K562 (cell line): ENCODE results near the gene KAZALD1. TPM values are rescaled to one million over a fixed set of nuclear protein-coding genes. Genes with fewer than 3 reads are reported as not detected.
A peak's percentile ranks its signal among the peaks of the same experiment; 100 is the strongest.

Source experiments
- ARID4B ChIP-seq: sonication (generic); formaldehyde crosslinking; IDR thresholded peaks from 2 replicates; pipeline ENCODE4 v1.8.0; 2022; ENCODE audit warnings: mild to moderate bottlenecking, missing genetic modification reagents
- CREB1 ChIP-seq, 2 experiments: sonication (generic) in 1 of 2; formaldehyde crosslinking in 1 of 2; IDR thresholded peaks; 2 replicates each; pipeline versions ENCODE4 v1.6.1 to v1.8.0; 2012 to 2022; ENCODE audit warnings: inconsistent platforms in 1 of 2, mild to moderate bottlenecking in 1 of 2, missing genetic modification reagents in 1 of 2, moderate library complexity in 1 of 2
- EGR1 ChIP-seq: fragments of 450-650 bp; conservative IDR thresholded peaks from 2 replicates; pipeline ENCODE4 v1.6.1; 2017; ENCODE audit warnings: mild to moderate bottlenecking
- FOXP1 ChIP-seq: sonication (generic); formaldehyde crosslinking; IDR thresholded peaks from 2 replicates; pipeline ENCODE4 v1.8.0; 2022; ENCODE audit warnings: mild to moderate bottlenecking, missing genetic modification reagents
- NCOA6 ChIP-seq: fragments of 450-650 bp; IDR thresholded peaks from 2 replicates; pipeline ENCODE4 v1.6.1; 2017; ENCODE audit warnings: mild to moderate bottlenecking
- NFRKB ChIP-seq: fragments of 450-650 bp; IDR thresholded peaks from 2 replicates; pipeline ENCODE4 v1.6.1; 2016; ENCODE audit warnings: low read depth
- PATZ1 ChIP-seq: fragments of 250-450 bp; sonication (Bioruptor Pico); IDR thresholded peaks from 2 replicates; pipeline ENCODE4 v1.5.0; 2020; ENCODE audit warnings: mild to moderate bottlenecking, borderline replicate concordance
- PRDM10 ChIP-seq: fragments of 450-650 bp; IDR thresholded peaks from 2 replicates; pipeline ENCODE4 v1.6.1; 2018; ENCODE audit not compliant: partially characterized antibody
- SLC30A9 ChIP-seq: fragments of 250-450 bp; sonication (Bioruptor Pico); IDR thresholded peaks from 2 replicates; pipeline ENCODE4 v1.8.0; 2022; ENCODE audit warnings: mild to moderate bottlenecking, moderate library complexity
- SRF ChIP-seq, 2 experiments: fragments of 250-450, 450-650 bp in 1 of 2; sonication (Bioruptor Pico) in 1 of 2; sonication (generic) in 1 of 2; formaldehyde crosslinking; IDR thresholded peaks; 2 replicates each; pipeline versions ENCODE4 v1.5.0 to v1.5.1; 2020 to 2022; ENCODE audit warnings: mild to moderate bottlenecking in 1 of 2, missing genetic modification reagents in 1 of 2
- TCFL5 ChIP-seq: fragments of 250-450 bp; sonication (Bioruptor Pico); conservative IDR thresholded peaks from 2 replicates; pipeline ENCODE4 v1.6.1; 2021; ENCODE audit warnings: mild to moderate bottlenecking, moderate library complexity, matching md5 sums
- TFAP4 ChIP-seq: sonication (generic); formaldehyde crosslinking; IDR thresholded peaks from 2 replicates; pipeline ENCODE4 v1.8.0; 2022; ENCODE audit warnings: missing genetic modification reagents, mild to moderate bottlenecking, moderate library complexity, borderline replicate concordance
- U2AF1 ChIP-seq: fragments of 200-400 bp; formaldehyde crosslinking; optimal IDR thresholded peaks from 2 replicates; pipeline ENCODE3; 2017; ENCODE audit warnings: mild to moderate bottlenecking, low read depth, low read length, moderate library complexity
- ZBTB8A ChIP-seq: fragments of 450-650 bp; IDR thresholded peaks from 2 replicates; pipeline ENCODE4 v1.6.1; 2018; ENCODE audit warnings: mild to moderate bottlenecking, moderate library complexity; ENCODE audit not compliant: partially characterized antibody
- ZNF324 ChIP-seq: fragments of 250-450 bp; sonication (Bioruptor Pico); IDR thresholded peaks from 2 replicates; pipeline ENCODE4 v1.4.0; 2020; ENCODE audit warnings: mild to moderate bottlenecking
- polyA plus RNA-seq, 8 experiments: library from polyadenylated mRNA; depleted of rRNA in 4 of 8; stranded (reverse) in 5 of 8; unstranded in 3 of 8; fragments of >200 nt; fragmentation: Nextera tagmentation in 2 of 8; fragmentation: Illumina TruSeq in 1 of 8; extraction: Ambion mirVana in 2 of 8; extraction: Trizol in 1 of 8; gene quantifications; 2 replicates each; pipeline versions ENCODE4 v1.2.1 to v1.2.3, GENCODE V29; 2011 to 2014; ENCODE audit warnings: inconsistent platforms in 1 of 8, missing spikeins in 1 of 8
- total RNA-seq, 7 experiments: library from RNA; depleted of rRNA in 6 of 7; stranded (reverse); fragments of >200 nt in 6 of 7; fragmentation: Illumina TruSeq in 2 of 7; extraction: Trizol in 2 of 7; gene quantifications; 2 replicates each; pipeline versions ENCODE4 v1.2.1 to v1.2.3, GENCODE V29; 2011 to 2021; ENCODE audit warnings: low replicate concordance in 1 of 7

Gene KAZALD1
- total and polyA plus RNA-seq, 9 of the 15 experiments (the other 6 are each of a cell fraction or from before 2014, with no cell fraction given), result 0.15 to 10.0 (median 4.9) TPM

GRCh38 chr10:101018600-101019439 lies 43.0 kb upstream of the KAZALD1 start (continued):
- peak; percentile 55 for TF ChIP-seq ARID4B (CRISPR knock-in tag)
- no peak for TF ChIP-seq TCFL5 (CRISPR knock-in tag)
- no peak for TF ChIP-seq ZBTB8A
- no peak for TF ChIP-seq PATZ1 (CRISPR knock-in tag)
- peak; percentile 87 for TF ChIP-seq FOXP1 (CRISPR knock-in tag)
- no peak for TF ChIP-seq U2AF1
- TF ChIP-seq NCOA6, result peak; percentile 53; the same call in 1 of the 2 replicates
- TF ChIP-seq SRF (CRISPR knock-in tag; IDR thresholded peaks at IDR 0.05), result no peak
- TF ChIP-seq PRDM10, result no peak
- TF ChIP-seq NFRKB, result no peak
- peak; percentile 86 for TF ChIP-seq TFAP4 (CRISPR knock-in tag)
- no peak for TF ChIP-seq SLC30A9
- TF ChIP-seq CREB1 (IDR thresholded peaks at IDR 0.05), result no peak
- TF ChIP-seq CREB1 (CRISPR knock-in tag; IDR thresholded peaks at IDR 0.05), result peak; percentile 23; the same call in 1 of the 2 replicates
- TF ChIP-seq EGR1, result peak; percentile 32; the same call in 1 of the 2 replicates
- TF ChIP-seq ZNF324 (CRISPR knock-in tag), result no peak
